ENCODE measurements around the gene GMDS.

DNA sequence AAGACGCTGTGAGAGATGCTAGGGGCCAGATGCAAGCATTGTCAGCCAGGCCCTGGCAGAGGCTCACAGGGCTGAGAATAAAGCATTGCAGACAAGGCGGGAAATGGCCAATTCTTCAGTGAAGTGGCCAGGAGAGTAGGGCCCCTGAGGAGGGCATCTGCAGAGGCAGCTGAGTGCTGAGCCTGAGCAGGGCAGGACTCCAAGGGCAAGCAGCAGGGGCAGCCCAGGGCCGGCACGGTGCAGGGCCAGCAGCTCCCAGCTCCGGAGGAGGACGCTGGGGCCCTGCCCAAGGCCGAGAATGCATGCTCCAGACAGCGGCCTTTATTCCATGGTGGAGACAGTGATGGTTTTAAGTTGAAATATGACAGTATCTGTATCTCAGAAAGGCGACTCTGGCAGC is 330.2 kb downstream of the GMDS start:
- TF ChIP-seq, protein P1, sequence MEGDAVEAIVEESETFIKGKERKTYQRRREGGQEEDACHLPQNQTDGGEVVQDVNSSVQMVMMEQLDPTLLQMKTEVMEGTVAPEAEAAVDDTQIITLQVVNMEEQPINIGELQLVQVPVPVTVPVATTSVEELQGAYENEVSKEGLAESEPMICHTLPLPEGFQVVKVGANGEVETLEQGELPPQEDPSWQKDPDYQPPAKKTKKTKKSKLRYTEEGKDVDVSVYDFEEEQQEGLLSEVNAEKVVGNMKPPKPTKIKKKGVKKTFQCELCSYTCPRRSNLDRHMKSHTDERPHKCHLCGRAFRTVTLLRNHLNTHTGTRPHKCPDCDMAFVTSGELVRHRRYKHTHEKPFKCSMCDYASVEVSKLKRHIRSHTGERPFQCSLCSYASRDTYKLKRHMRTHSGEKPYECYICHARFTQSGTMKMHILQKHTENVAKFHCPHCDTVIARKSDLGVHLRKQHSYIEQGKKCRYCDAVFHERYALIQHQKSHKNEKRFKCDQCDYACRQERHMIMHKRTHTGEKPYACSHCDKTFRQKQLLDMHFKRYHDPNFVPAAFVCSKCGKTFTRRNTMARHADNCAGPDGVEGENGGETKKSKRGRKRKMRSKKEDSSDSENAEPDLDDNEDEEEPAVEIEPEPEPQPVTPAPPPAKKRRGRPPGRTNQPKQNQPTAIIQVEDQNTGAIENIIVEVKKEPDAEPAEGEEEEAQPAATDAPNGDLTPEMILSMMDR (IDR thresholded peaks at IDR 0.05), result no peak
- no peak for TF ChIP-seq POLR2A (IDR thresholded peaks at IDR 0.05)

Data from Peyer's patch (tissue), 4 donors.